Caco-2 (cell line): ENCODE measurements around the gene PRRX2. TPM values are rescaled to one million over a fixed set of nuclear protein-coding genes. Genes with fewer than 3 reads are reported as not detected.

ENCODE experiments used
- BruUV-seq: library from RNA; stranded (reverse); fragments of 400-500 nt; replicated peaks from 2 replicates; lab custom pipeline; 2021; lab: Mats Ljungman, UMichigan
- CTCF ChIA-PET: fragments of 300-600 bp; sonication (Branson Sonifier 250); formaldehyde crosslinking; loops from one replicate; lab custom pipeline; 2022; ENCODE audit warnings: antibody characterized with exemption; lab: Charles Lee
- POLR2A ChIA-PET: fragments of 300-600 bp; sonication (Branson Sonifier 250); formaldehyde crosslinking; loops from one replicate; lab custom pipeline; 2022; ENCODE audit warnings: antibody characterized with exemption; lab: Charles Lee
- DNase-seq, 2 experiments: peaks; one replicate each; pipeline versions ENCODE4 v3.0.0 to v3.0.0-alpha.2; 2020 to 2022
- H3K27me3 ChIP-seq: replicated peaks from 2 replicates; pipeline ENCODE4 v1.6.0; 2011; ENCODE audit warnings: low read length; ENCODE audit not compliant: control insufficient read depth, insufficient read depth
- H3K36me3 ChIP-seq: 2 replicates; pipeline ENCODE4 v1.5.1; 2011; ENCODE audit warnings: low read length; ENCODE audit not compliant: control insufficient read depth, insufficient read depth
- H3K4me1 ChIP-seq: fragments of 250-450 bp; sonication (Bioruptor Pico); 2 replicates; pipeline ENCODE4 v1.5.1; 2020; ENCODE audit warnings: mild to moderate bottlenecking
- H3K4me3 ChIP-seq: 2 replicates; pipeline ENCODE4 v1.5.1; 2011; ENCODE audit warnings: low read depth, mild to moderate bottlenecking, control low read depth, low read length
- H3K9me3 ChIP-seq: fragments of 250-450 bp; sonication (Bioruptor Pico); 2 replicates; pipeline ENCODE4 v1.5.1; 2020; ENCODE audit warnings: mild to moderate bottlenecking, moderate library complexity
- H3K27ac Mint-ChIP-seq: one replicate; pipeline ENCODE4 v1.8.0; 2022; ENCODE audit warnings: mixed read lengths; ENCODE audit not compliant: unreplicated experiment
- H3K27me3 Mint-ChIP-seq: one replicate; pipeline ENCODE4 v1.8.0; 2022; ENCODE audit warnings: mixed read lengths; ENCODE audit not compliant: insufficient read depth, unreplicated experiment
- H3K36me3 Mint-ChIP-seq: one replicate; pipeline ENCODE4 v1.8.0; 2022; ENCODE audit warnings: mild to moderate bottlenecking, mixed read lengths; ENCODE audit not compliant: insufficient read depth, unreplicated experiment
- H3K4me1 Mint-ChIP-seq: one replicate; pipeline ENCODE4 v1.8.0; 2022; ENCODE audit warnings: low read depth, mixed read lengths; ENCODE audit not compliant: unreplicated experiment
- H3K4me3 Mint-ChIP-seq: one replicate; pipeline ENCODE4 v1.8.0; 2022; ENCODE audit warnings: mild to moderate bottlenecking, moderate library complexity, mixed read lengths; ENCODE audit not compliant: unreplicated experiment
- H3K9me3 Mint-ChIP-seq: one replicate; pipeline ENCODE4 v1.8.0; 2022; ENCODE audit warnings: mixed read lengths; ENCODE audit not compliant: unreplicated experiment
- intact Hi-C: fragments of 100-400 bp; cut with micrococcal nuclease; formaldehyde crosslinking; loops from one replicate; pipeline ENCODE4 v1.10.0; 2022; ENCODE audit not compliant: unreplicated experiment
- total RNA-seq: library from RNA; stranded (reverse); gene quantifications from 2 replicates; pipeline ENCODE4 v1.2.3, GENCODE V29; 2022
- TF ChIP-seq, protein P1 (sequence below), 2 experiments: fragments of 200-600 bp in 1 of 2; IDR thresholded peaks; 1 replicate in 1 of 2; 2 replicates in 1 of 2; pipeline versions ENCODE4 v1.5.1 to v1.8.0; 2011 to 2022; ENCODE audit warnings: antibody characterized with exemption in 1 of 2, control low read depth in 1 of 2, inconsistent platforms in 1 of 2, low read depth in 1 of 2, low read length in 1 of 2, mild to moderate bottlenecking in 1 of 2, moderate library complexity in 1 of 2; ENCODE audit not compliant: insufficient read depth in 1 of 2, severe bottlenecking in 1 of 2, unreplicated experiment in 1 of 2

Gene PRRX2
- total RNA-seq, 1 experiment from 2014 or later = not detected

DNA sequence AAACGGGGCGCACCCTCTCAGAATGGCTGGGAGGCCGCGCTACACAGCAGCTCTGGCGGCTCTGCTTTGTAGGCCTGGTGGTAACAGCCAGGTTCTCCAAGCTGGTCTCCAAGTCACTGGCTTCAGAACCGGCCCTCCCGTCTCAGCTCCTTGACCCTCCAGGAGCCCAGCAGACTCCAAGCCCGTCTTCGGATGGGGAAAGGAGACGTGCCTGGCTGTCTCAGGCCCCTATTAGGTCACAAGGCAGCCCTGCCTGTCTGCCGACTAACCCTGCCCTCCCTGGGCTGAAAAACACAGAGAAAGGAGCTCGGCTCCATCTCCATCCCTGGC lies 25.7 kb upstream of the PRRX2 start:
- Mint-ChIP-seq H3K27me3 (no peaks in the 10 kb centered on the region), H3K4me1 (peaks cover 6% of the 10 kb centered on the region), H3K27ac (no peak overlapping the region), H3K4me3 (peak overlapping the region; percentile 89), H3K36me3 (peaks cover 65% of the 10 kb centered on the region), H3K9me3 (no peaks in the 10 kb centered on the region)
- no peak overlapping the region for H3K4me3 ChIP-seq
- ChIA-PET POLR2A (no interaction called here), CTCF (interaction anchor here (0.6 to 1.6 kb wide), 3 partner anchors 9 to 143 kb away, joined by 3 to 5 read pairs (median 4); no protein-coding TSS in a partner anchor)
- H3K27me3 ChIP-seq = no peaks in the 10 kb centered on the region
- DNase-seq = no peak
- H3K36me3 ChIP-seq = no peaks in the 10 kb centered on the region; the same call in 1 of the 2 replicates
- intact Hi-C loops = no loop called here
- BruUV-seq = no TSS peak
- TF ChIP-seq, protein P1, sequence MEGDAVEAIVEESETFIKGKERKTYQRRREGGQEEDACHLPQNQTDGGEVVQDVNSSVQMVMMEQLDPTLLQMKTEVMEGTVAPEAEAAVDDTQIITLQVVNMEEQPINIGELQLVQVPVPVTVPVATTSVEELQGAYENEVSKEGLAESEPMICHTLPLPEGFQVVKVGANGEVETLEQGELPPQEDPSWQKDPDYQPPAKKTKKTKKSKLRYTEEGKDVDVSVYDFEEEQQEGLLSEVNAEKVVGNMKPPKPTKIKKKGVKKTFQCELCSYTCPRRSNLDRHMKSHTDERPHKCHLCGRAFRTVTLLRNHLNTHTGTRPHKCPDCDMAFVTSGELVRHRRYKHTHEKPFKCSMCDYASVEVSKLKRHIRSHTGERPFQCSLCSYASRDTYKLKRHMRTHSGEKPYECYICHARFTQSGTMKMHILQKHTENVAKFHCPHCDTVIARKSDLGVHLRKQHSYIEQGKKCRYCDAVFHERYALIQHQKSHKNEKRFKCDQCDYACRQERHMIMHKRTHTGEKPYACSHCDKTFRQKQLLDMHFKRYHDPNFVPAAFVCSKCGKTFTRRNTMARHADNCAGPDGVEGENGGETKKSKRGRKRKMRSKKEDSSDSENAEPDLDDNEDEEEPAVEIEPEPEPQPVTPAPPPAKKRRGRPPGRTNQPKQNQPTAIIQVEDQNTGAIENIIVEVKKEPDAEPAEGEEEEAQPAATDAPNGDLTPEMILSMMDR (IDR thresholded peaks at IDR 0.05; ENCODE audit: insufficient read depth in 1 of 2, low read depth in 1 of 2, low read length in 1 of 2, severe bottlenecking in 1 of 2, unreplicated experiment in 1 of 2) = no peak
- H3K4me1 ChIP-seq = peaks cover 3% of the 10 kb centered on the region; the same call in 1 of the 2 replicates
- no peaks in the 10 kb centered on the region for H3K9me3 ChIP-seq

DNA sequence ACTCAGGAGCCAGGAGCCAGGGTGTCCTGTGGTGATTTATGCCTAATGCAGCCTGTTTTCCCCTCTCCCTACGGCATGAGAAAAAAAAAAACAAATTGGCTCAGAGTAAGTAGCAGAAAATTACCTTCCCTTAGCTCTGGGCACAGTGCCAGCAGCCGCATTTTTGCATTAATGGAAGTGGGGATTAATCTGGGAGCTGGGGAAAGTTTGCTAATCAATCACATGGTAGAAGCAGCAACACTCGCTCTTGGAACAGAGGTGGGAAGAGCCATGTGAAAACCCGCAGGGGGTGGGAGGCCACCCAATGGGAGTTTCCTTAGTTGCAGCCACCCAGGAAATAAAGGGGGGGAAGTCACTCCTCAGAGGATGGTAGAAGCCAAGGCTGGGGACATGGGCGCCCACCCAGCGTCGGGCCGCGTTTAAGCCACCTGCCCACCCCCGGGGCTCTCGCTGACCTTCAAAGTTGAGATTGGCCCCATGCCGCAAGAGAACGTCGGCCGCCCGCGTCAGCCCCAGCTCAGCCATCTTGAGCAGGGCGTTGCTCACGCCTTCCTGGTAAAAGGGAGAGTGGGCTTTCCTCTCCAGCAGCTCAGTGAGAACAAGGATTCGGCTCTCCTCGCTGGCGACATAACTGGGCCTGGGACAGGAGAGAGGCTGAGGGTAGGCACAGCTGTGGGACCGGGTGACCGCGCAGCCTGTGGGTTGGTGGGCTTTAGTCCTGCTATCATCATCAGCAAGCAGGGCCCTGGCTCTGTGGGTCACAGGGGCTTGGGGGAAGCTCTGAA lies 25.2 kb upstream of the PRRX2 start:
- POLR2A ChIA-PET = no interaction called here
- Mint-ChIP-seq H3K9me3 (no peaks in the 10 kb centered on the region), H3K4me3 (peak overlapping the region; percentile 89), H3K27ac (no peak overlapping the region), H3K27me3 (no peaks in the 10 kb centered on the region), H3K36me3 (peaks cover 60% of the 10 kb centered on the region), H3K4me1 (peaks cover 6% of the 10 kb centered on the region)
- Histone ChIP-seq H3K9me3 (no peaks in the 10 kb centered on the region), H3K4me1 (peaks cover 3% of the 10 kb centered on the region; the same call in 1 of the 2 replicates), H3K4me3 (peak overlapping the region; percentile 99), H3K27me3 (no peaks in the 10 kb centered on the region), H3K36me3 (no peaks in the 10 kb centered on the region)
- DNase-seq = no peak
- CTCF ChIA-PET = interaction anchor here (1.4 to 1.6 kb wide), 2 partner anchors 10 to 16 kb away, joined by 4 to 5 read pairs; no protein-coding TSS in a partner anchor
- TF ChIP-seq, protein P1 (IDR thresholded peaks at IDR 0.05; ENCODE audit: insufficient read depth in 1 of 2, low read depth in 1 of 2, low read length in 1 of 2, severe bottlenecking in 1 of 2, unreplicated experiment in 1 of 2) = no peak
- intact Hi-C loops = no loop called here
- no TSS peak for BruUV-seq

DNA sequence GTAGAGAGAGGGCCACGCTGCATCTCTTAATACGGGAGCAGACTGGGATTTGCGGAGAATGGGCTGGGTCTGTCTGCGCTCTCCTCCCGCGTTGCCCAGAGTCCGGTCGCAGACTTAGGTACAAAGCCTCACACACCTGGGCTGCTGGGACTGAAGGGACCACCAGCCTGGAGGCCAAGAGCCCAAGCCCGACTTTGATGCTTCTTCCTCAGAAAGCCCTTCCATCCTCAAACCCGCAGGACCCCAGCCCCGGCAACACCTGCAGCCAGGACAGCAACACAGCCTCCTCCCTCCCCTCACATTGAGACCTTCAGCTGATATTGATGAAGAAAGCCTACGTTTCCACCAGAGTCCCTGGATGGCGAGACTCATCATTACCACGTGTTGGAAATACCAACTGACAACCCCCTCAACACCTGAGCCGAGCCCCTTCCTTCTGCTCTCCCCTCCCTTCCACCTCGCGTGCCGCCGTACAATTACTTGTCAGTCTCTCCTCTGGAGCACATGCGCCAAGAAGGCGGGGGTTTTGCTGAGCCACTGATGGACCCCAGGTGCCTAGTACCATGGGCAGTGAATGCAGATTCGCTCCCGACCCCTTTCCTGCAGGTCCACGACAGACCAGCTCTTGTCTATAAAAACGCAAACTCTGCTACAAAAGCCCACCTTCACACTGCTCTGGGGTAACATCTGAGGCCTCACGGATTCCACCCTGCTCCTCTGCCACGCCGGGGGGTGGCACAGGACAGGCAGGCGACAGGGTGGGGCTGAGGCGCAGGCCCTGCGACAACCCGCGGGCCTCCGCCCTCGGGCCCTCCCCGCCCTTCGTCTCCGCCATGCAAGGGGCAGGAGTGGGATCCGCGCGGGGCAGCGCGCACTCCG lies 24.3 kb upstream of the PRRX2 start:
- H3K36me3 ChIP-seq = no peaks in the 10 kb centered on the region
- Mint-ChIP-seq H3K27me3 (no peaks in the 10 kb centered on the region), H3K4me3 (peak overlapping the region; percentile 89), H3K4me1 (peaks cover 6% of the 10 kb centered on the region), H3K9me3 (no peaks in the 10 kb centered on the region), H3K36me3 (peaks cover 51% of the 10 kb centered on the region), H3K27ac (peak overlapping the region; percentile 85)
- intact Hi-C loops = no loop called here
- DNase-seq = no peak
- H3K27me3 ChIP-seq = no peaks in the 10 kb centered on the region
- H3K9me3 ChIP-seq = no peaks in the 10 kb centered on the region
- TSS peak; percentile 31 for BruUV-seq
- H3K4me3 ChIP-seq = peak overlapping the region; percentile 99
- ChIA-PET POLR2A (no interaction called here), CTCF (no interaction called here)
- TF ChIP-seq, protein P1 (IDR thresholded peaks at IDR 0.05; ENCODE audit: insufficient read depth in 1 of 2, low read depth in 1 of 2, low read length in 1 of 2, severe bottlenecking in 1 of 2, unreplicated experiment in 1 of 2) = no peak
- H3K4me1 ChIP-seq = peaks cover 3% of the 10 kb centered on the region; the same call in 1 of the 2 replicates
